HG03196 (cell line): ENCODE results near the gene SEH1L.

Experiments used
- ATAC-seq: cut with Tn5 transposase; IDR thresholded peaks from one replicate; pipeline ENCODE4 v1.9.1; 2021; ENCODE audit not compliant: unreplicated experiment

SEH1L gene

DNA sequence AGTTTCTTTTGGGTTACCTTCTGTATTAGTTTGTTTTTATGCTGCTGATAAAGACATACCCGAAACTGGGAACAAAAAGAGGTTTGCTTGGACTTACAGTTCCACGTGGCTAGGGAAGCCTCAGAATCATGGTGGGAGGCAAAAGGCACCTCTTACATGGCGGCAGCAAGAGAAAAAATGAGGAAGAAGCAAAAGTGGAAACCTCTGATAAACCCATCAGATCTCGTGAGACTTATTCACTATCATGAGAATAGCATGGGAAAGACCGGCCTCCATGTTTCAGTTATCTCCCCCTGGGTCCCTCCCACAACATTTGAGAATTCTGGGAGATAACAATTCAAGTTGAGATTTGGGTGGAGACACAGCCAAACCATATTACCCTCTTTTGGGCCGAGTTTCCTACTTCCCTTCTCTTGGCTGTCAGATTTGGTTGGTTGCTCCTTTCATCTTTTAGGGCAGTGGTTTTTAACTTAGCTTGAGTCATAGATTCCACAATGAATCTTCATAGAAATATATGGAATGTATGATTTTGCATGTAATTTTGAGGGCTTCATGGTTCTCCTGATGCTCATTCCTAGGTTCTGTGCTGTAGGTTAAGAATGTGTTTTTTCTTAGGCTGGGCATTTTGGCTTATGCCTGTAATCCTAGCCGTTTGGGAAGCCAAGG lies 87.6 kb downstream of the SEH1L start:
- no peak for ATAC-seq

DNA sequence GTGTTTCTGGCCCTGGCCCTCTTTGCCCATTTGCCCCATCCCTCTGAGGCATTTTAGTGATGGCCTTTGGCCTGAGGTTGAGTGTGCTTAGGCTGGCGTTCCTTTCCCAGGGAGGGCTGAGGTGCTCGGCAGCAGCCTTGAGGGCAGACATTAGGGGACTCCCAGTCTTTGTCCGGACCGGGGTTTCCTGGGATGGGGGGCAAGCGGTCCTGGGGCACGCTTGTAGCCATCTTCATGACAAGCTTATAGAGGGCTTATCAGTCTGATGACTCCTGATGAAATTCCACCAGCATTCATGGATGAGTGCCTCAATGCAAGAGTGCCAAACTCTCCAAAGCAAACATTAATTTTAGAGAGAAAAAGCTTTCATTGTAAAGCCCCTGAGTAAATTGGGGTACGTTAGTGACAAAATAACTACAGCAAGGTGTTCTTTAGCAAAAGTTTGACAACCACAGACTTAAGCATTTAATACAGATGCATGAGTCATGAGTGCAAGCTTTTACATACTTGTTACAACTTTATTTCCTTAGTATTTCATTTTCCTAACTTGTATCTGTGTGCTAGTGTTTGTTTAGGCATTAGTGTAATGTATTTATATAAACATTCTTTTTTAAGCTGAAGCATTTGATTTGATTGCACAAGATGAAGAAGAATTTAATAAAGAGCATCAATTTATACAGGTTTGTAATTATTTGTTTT lies 89.0 kb downstream of the SEH1L start:
- ATAC-seq = no peak
